GM23338 (cell line): ENCODE data around the gene CWC22. TPM values are rescaled to one million over a fixed set of nuclear protein-coding genes. Genes with fewer than 3 reads are reported as not detected.

Experiments
- ATAC-seq: fragments of 200-7000 bp; cut with Tn5 transposase; 3 replicates; pipeline ENCODE4 v1.9.1; 2020
- DNase-seq: peaks from one replicate; pipeline ENCODE4 v3.0.0-alpha.2; 2015; ENCODE audit warnings: low spot score
- H2AFZ ChIP-seq: fragments of 200-600 bp; sonication (generic); 2 replicates; pipeline ENCODE4 v1.8.0; 2016; ENCODE audit warnings: antibody characterized with exemption, mild to moderate bottlenecking, moderate library complexity
- H3F3A ChIP-seq: fragments of 200-600 bp; sonication (generic); replicated peaks from 2 replicates; pipeline ENCODE4 v1.8.0; 2017; ENCODE audit warnings: antibody characterized with exemption, mixed run types, low read depth
- H3K27ac ChIP-seq: fragments of 200-600 bp; sonication (generic); 2 replicates; pipeline ENCODE4 v1.6.1; 2016; ENCODE audit warnings: low read depth
- H3K27me3 ChIP-seq: fragments of 200-600 bp; sonication (generic); 2 replicates; pipeline ENCODE4 v1.8.0; 2016; ENCODE audit warnings: mild to moderate bottlenecking, mixed run types, moderate library complexity; ENCODE audit not compliant: insufficient read depth
- H3K36me3 ChIP-seq: fragments of 200-600 bp; sonication (generic); 2 replicates; pipeline ENCODE4 v1.8.0; 2016; ENCODE audit warnings: mild to moderate bottlenecking; ENCODE audit not compliant: insufficient read depth
- H3K4me1 ChIP-seq: fragments of 200-600 bp; sonication (generic); 2 replicates; pipeline ENCODE4 v1.8.0; 2016; ENCODE audit warnings: mild to moderate bottlenecking, moderate library complexity; ENCODE audit not compliant: insufficient read depth
- H3K4me2 ChIP-seq: fragments of 200-600 bp; sonication (generic); 2 replicates; pipeline ENCODE4 v1.7.1; 2017; ENCODE audit warnings: mixed run types
- H3K4me3 ChIP-seq: fragments of 200-600 bp; sonication (generic); 2 replicates; pipeline ENCODE4 v1.6.1; 2016; ENCODE audit warnings: mixed run types
- H3K79me2 ChIP-seq: fragments of 200-600 bp; sonication (generic); replicated peaks from 2 replicates; pipeline ENCODE4 v1.8.0; 2017; ENCODE audit warnings: mild to moderate bottlenecking; ENCODE audit not compliant: insufficient read depth
- H3K9me2 ChIP-seq: fragments of 200-600 bp; sonication (generic); 2 replicates; pipeline ENCODE4 v1.8.0; 2017; ENCODE audit not compliant: insufficient read depth
- H4K20me1 ChIP-seq: fragments of 200-600 bp; sonication (generic); replicated peaks from 2 replicates; pipeline ENCODE4 v1.8.0; 2017; ENCODE audit warnings: mild to moderate bottlenecking; ENCODE audit not compliant: insufficient read depth
- H3K27ac Mint-ChIP-seq: 2 replicates; pipeline ENCODE4 v1.8.0; 2020; ENCODE audit warnings: inconsistent platforms, mild to moderate bottlenecking, moderate library complexity, mixed read lengths
- H3K27me3 Mint-ChIP-seq: 3 replicates; pipeline ENCODE4 v1.8.0; 2022; ENCODE audit warnings: low read depth, mild to moderate bottlenecking, moderate library complexity, mixed read lengths, inconsistent platforms; ENCODE audit not compliant: insufficient read depth, poor library complexity
- H3K36me3 Mint-ChIP-seq: 3 replicates; pipeline ENCODE4 v1.8.0; 2021; ENCODE audit warnings: low read depth, mild to moderate bottlenecking, inconsistent platforms, moderate library complexity, mixed read lengths
- H3K4me1 Mint-ChIP-seq: 3 replicates; pipeline ENCODE4 v1.8.0; 2020; ENCODE audit warnings: mild to moderate bottlenecking, inconsistent platforms, mixed read lengths
- H3K4me3 Mint-ChIP-seq: 3 replicates; pipeline ENCODE4 v1.8.0; 2021; ENCODE audit warnings: moderate library complexity, mild to moderate bottlenecking, inconsistent platforms, mixed read lengths
- H3K9me3 Mint-ChIP-seq: 3 replicates; pipeline ENCODE4 v1.8.0; 2020; ENCODE audit warnings: moderate library complexity, mild to moderate bottlenecking, inconsistent platforms, mixed read lengths
- CREB1 ChIP-seq: fragments of 250-450 bp; sonication (Bioruptor Pico); IDR thresholded peaks from 2 replicates; pipeline ENCODE4 v1.5.0; 2020; ENCODE audit warnings: low read depth, mild to moderate bottlenecking, moderate library complexity
- CTCF ChIP-seq, 2 experiments: fragments of 200-600 bp in 1 of 2; sonication (generic) in 1 of 2; conservative IDR thresholded peaks; 2 replicates each; pipeline versions ENCODE4 v1.5.1 to v1.6.1; 2016 to 2017; ENCODE audit warnings: antibody characterized with exemption in 2 of 2, low read depth in 2 of 2, mild to moderate bottlenecking in 2 of 2, moderate library complexity in 1 of 2
- ETS1 ChIP-seq: IDR thresholded peaks from 2 replicates; pipeline ENCODE4 v1.6.1; 2016; ENCODE audit warnings: antibody characterized with exemption
- EZH2 ChIP-seq: fragments of 200-600 bp; sonication (generic); IDR thresholded peaks from one replicate; pipeline ENCODE4 v1.8.0; 2017; ENCODE audit warnings: antibody characterized with exemption, mild to moderate bottlenecking, low read depth; ENCODE audit not compliant: unreplicated experiment
- EZH2phosphoT487 ChIP-seq: fragments of 200-600 bp; sonication (generic); IDR thresholded peaks from one replicate; pipeline ENCODE4 v1.8.1; 2018; ENCODE audit warnings: antibody characterized with exemption; ENCODE audit not compliant: unreplicated experiment
- JUNB ChIP-seq: IDR thresholded peaks from one replicate; pipeline ENCODE4 v1.6.1; 2016; ENCODE audit warnings: antibody characterized with exemption; ENCODE audit not compliant: unreplicated experiment
- NANOG ChIP-seq: IDR thresholded peaks from 2 replicates; pipeline ENCODE4 v1.6.1; 2016; ENCODE audit warnings: antibody characterized with exemption, borderline replicate concordance
- POLR2AphosphoS5 ChIP-seq: IDR thresholded peaks from 2 replicates; pipeline ENCODE4 v1.6.1; 2016; ENCODE audit warnings: antibody characterized with exemption, low read depth
- REST ChIP-seq: IDR thresholded peaks from one replicate; pipeline ENCODE4 v1.6.1; 2018; ENCODE audit warnings: antibody characterized with exemption; ENCODE audit not compliant: unreplicated experiment
- STAT1 ChIP-seq: IDR thresholded peaks from one replicate; pipeline ENCODE4 v1.6.1; 2016; ENCODE audit warnings: antibody characterized with exemption; ENCODE audit not compliant: unreplicated experiment
- ZNF114 ChIP-seq: fragments of 250-450 bp; sonication (Bioruptor Pico); IDR thresholded peaks from 2 replicates; pipeline ENCODE4 v1.5.0; 2020; ENCODE audit warnings: mild to moderate bottlenecking, moderate library complexity
- ZNF331 ChIP-seq: fragments of 250-450 bp; sonication (Bioruptor Pico); IDR thresholded peaks from 2 replicates; pipeline ENCODE4 v1.5.0; 2020; ENCODE audit warnings: low read depth, mild to moderate bottlenecking, moderate library complexity
- ZNF462 ChIP-seq: fragments of 250-450 bp; sonication (Bioruptor Pico); IDR thresholded peaks from 2 replicates; pipeline ENCODE4 v1.5.0; 2020; ENCODE audit warnings: mild to moderate bottlenecking, moderate library complexity
- polyA plus RNA-seq: library from polyadenylated mRNA; unstranded; fragments of >200 nt; fragmentation: Nextera tagmentation; extraction: Ambion mirVana; gene quantifications from 2 replicates; pipeline ENCODE4 v1.2.1, GENCODE V29; 2016
- total RNA-seq: library from RNA; depleted of rRNA; stranded (reverse); fragments of >200 nt; shearing (Covaris generic); gene quantifications from 2 replicates; pipeline ENCODE4 v1.2.3, GENCODE V29; 2014

The CWC22 gene
- total and polyA plus RNA-seq, 2 experiments from 2014 or later, result 36.0 to 38.3 TPM

GRCh38 chr2:179911569-179911968, 95.5 kb downstream of the CWC22 start:
- Mint-ChIP-seq H3K4me3 (no peak overlapping the region), H3K4me1 (peaks cover 18% of the 10 kb centered on the region), H3K36me3 (no peaks in the 10 kb centered on the region), H3K27ac (no peak overlapping the region), H3K9me3 (no peaks in the 10 kb centered on the region), H3K27me3 (no peaks in the 10 kb centered on the region)
- Histone ChIP-seq H3K9me2 (no peaks in the 10 kb centered on the region), H3K4me1 (peaks cover 14% of the 10 kb centered on the region), H3K36me3 (no peaks in the 10 kb centered on the region), H3K79me2 (no peaks in the 10 kb centered on the region), H3K27me3 (no peaks in the 10 kb centered on the region), H3F3A (no peaks in the 10 kb centered on the region), H4K20me1 (no peaks in the 10 kb centered on the region), H3K27ac (no peak overlapping the region), H3K4me2 (no peak overlapping the region), H3K4me3 (no peak overlapping the region), H2AFZ (no peak overlapping the region)
- no peak for TF ChIP-seq EZH2phosphoT487
- no peak for TF ChIP-seq CTCF (conservative IDR thresholded peaks at IDR 0.05; ENCODE audit: low read depth in 2 of 2)
- no peak for TF ChIP-seq ZNF114 (CRISPR knock-in tag)
- TF ChIP-seq JUNB, result no peak
- no peak for TF ChIP-seq POLR2AphosphoS5
- no peak for TF ChIP-seq EZH2
- TF ChIP-seq ZNF331 (CRISPR knock-in tag), result no peak
- TF ChIP-seq REST, result no peak
- TF ChIP-seq ETS1, result no peak
- TF ChIP-seq NANOG, result no peak
- TF ChIP-seq CREB1 (CRISPR knock-in tag), result no peak
- TF ChIP-seq ZNF462 (CRISPR knock-in tag), result no peak
- no peak for TF ChIP-seq STAT1
- ATAC-seq, result no peak
- DNase-seq, result no peak
